Panc1 (cell line): ENCODE results near the gene KCTD15. TPM values are rescaled to one million over a fixed set of nuclear protein-coding genes. Genes with fewer than 3 reads are reported as not detected.

Source experiments
- ATAC-seq: fragments of 200-7000 bp; cut with Tn5 transposase; 2 replicates; pipeline ENCODE4 v1.9.1; 2020; ENCODE audit warnings: mild to moderate bottlenecking, moderate library complexity
- BruUV-seq: library from RNA; stranded (reverse); fragments of 400-500 nt; replicated peaks from 2 replicates; lab custom pipeline; 2021; lab: Mats Ljungman, UMichigan
- CTCF ChIA-PET: fragments of 300-600 bp; sonication (Branson Sonifier 250); formaldehyde crosslinking; loops from one replicate; lab custom pipeline; 2022; ENCODE audit warnings: antibody characterized with exemption; lab: Charles Lee
- POLR2A ChIA-PET: fragments of 300-600 bp; sonication (Branson Sonifier 250); formaldehyde crosslinking; loops from one replicate; lab custom pipeline; 2022; ENCODE audit warnings: antibody characterized with exemption; lab: Charles Lee
- DNase-seq: peaks from one replicate; pipeline ENCODE4 v3.0.0-alpha.2; 2010; ENCODE audit warnings: low read depth, low spot score
- H3K27ac ChIP-seq: 2 replicates; pipeline ENCODE4 v1.5.1; 2011; ENCODE audit warnings: mild to moderate bottlenecking, low read length, inconsistent platforms
- H3K27me3 ChIP-seq: fragments of 200-500 bp; sonication (Bioruptor generic); 2 replicates; pipeline ENCODE4 v1.6.0; 2014; ENCODE audit warnings: low read length, inconsistent platforms; ENCODE audit not compliant: control insufficient read depth, insufficient read depth
- H3K36me3 ChIP-seq: fragments of 200-500 bp; sonication (Bioruptor generic); 2 replicates; pipeline ENCODE4 v1.5.1; 2014; ENCODE audit warnings: inconsistent platforms, mild to moderate bottlenecking, low read length, moderate library complexity; ENCODE audit not compliant: control insufficient read depth, insufficient read depth
- H3K4me1 ChIP-seq: 2 replicates; pipeline ENCODE4 v1.5.1; 2011; ENCODE audit warnings: inconsistent platforms, mild to moderate bottlenecking, low read length, moderate library complexity; ENCODE audit not compliant: control insufficient read depth, insufficient read depth
- H3K4me3 ChIP-seq, 2 experiments: 2 replicates each; pipeline ENCODE4 v1.5.1; 2011 to 2012; ENCODE audit warnings: low read depth in 2 of 2, low read length in 2 of 2, mild to moderate bottlenecking in 2 of 2, inconsistent platforms in 1 of 2, moderate library complexity in 1 of 2
- H3K9me3 ChIP-seq: fragments of 200-500 bp; sonication (Bioruptor generic); 2 replicates; pipeline ENCODE4 v1.5.1; 2014; ENCODE audit warnings: low read depth, mild to moderate bottlenecking, inconsistent platforms, low read length, moderate library complexity; ENCODE audit not compliant: control insufficient read depth, insufficient read depth
- CTCF ChIP-seq: fragments of 450-650 bp; IDR thresholded peaks from 2 replicates; pipeline ENCODE4 v1.5.1; 2017; ENCODE audit warnings: mild to moderate bottlenecking
- POLR2AphosphoS5 ChIP-seq: IDR thresholded peaks from 2 replicates; pipeline ENCODE4 v1.6.1; 2012; ENCODE audit warnings: mild to moderate bottlenecking, low read depth, low read length, moderate library complexity
- REST ChIP-seq, 2 experiments: IDR thresholded peaks; 2 replicates each; pipeline ENCODE4 v1.6.1; 2011 to 2012; ENCODE audit warnings: low read depth in 2 of 2, control low read depth in 1 of 2, low read length in 1 of 2, mild to moderate bottlenecking in 1 of 2, moderate library complexity in 1 of 2; ENCODE audit not compliant: insufficient read depth in 1 of 2
- SIN3A ChIP-seq: IDR thresholded peaks from 2 replicates; pipeline ENCODE4 v1.6.1; 2012; ENCODE audit warnings: low read depth, mild to moderate bottlenecking, low read length, moderate library complexity, borderline replicate concordance; ENCODE audit not compliant: insufficient read depth
- TCF7L2 ChIP-seq: IDR thresholded peaks from 2 replicates; pipeline ENCODE4 v1.6.1; 2011; ENCODE audit warnings: mild to moderate bottlenecking, low read depth, low read length, inconsistent platforms
- in situ Hi-C: cut with HindIII; loops from 2 replicates; pipeline ENCODE4 v1.10.0; 2016; ENCODE audit warnings: low sequenced_read_pairs, low pct_unique_long_range_greater_than_20kb
- intact Hi-C: fragments of 100-400 bp; cut with micrococcal nuclease; formaldehyde crosslinking; loops from one replicate; pipeline ENCODE4 v1.10.0; 2022; ENCODE audit not compliant: unreplicated experiment
- total RNA-seq: library from RNA; stranded (reverse); gene quantifications from one replicate; pipeline ENCODE4 v1.2.1, GENCODE V29; 2021; ENCODE audit not compliant: unreplicated experiment

KCTD15 gene
- total RNA-seq, 1 experiment from 2014 or later: 27.8 TPM

GRCh38 chr19:33863436-33863835 lies 66.8 kb downstream of the KCTD15 start:
- TF ChIP-seq SIN3A (no peak), REST (IDR thresholded peaks at IDR 0.05; ENCODE audit: insufficient read depth in 1 of 2, low read depth in 2 of 2, low read length in 1 of 2) (no peak), CTCF (no peak), POLR2AphosphoS5 (no peak), TCF7L2 (no peak)
- intact Hi-C loops (no loop called here), in situ Hi-C loops (no loop called here)
- CTCF ChIA-PET: no interaction called here
- Histone ChIP-seq H3K9me3 (no peaks in the 10 kb centered on the region), H3K4me1 (no peaks in the 10 kb centered on the region), H3K27ac (no peak overlapping the region), H3K27me3 (no peaks in the 10 kb centered on the region), H3K36me3 (no peaks in the 10 kb centered on the region), H3K4me3 (no peak overlapping the region)
- DNase-seq (no peak), ATAC-seq (no peak)
- POLR2A ChIA-PET: no interaction called here
- no TSS peak for BruUV-seq

GRCh38 chr19:33864311-33864850 lies 67.7 kb downstream of the KCTD15 start:
- Histone ChIP-seq H3K36me3 (no peaks in the 10 kb centered on the region), H3K27me3 (no peaks in the 10 kb centered on the region), H3K4me3 (no peak overlapping the region), H3K27ac (no peak overlapping the region), H3K4me1 (no peaks in the 10 kb centered on the region), H3K9me3 (no peaks in the 10 kb centered on the region)
- ATAC-seq (no peak), DNase-seq (no peak)
- POLR2A ChIA-PET: no interaction called here
- intact Hi-C loops: no loop called here
- BruUV-seq: no TSS peak
- TF ChIP-seq POLR2AphosphoS5 (no peak), REST (IDR thresholded peaks at IDR 0.05; ENCODE audit: insufficient read depth in 1 of 2, low read depth in 2 of 2, low read length in 1 of 2) (no peak), TCF7L2 (no peak), SIN3A (no peak), CTCF (no peak)
- CTCF ChIA-PET: no interaction called here
- in situ Hi-C loops: no loop called here
